Activated CD4-positive, alpha-beta T cell treated with anti-CD3 and anti-CD28 coated beads, Interleukin-2, Interleukin-4, amounts not matched to agents 100 ng/mL and 50 ng/mL, durations not matched to agents 16 hours and 8 hours (primary cell): ENCODE data around the gene CATSPER2.
"Not testable (repeated sequence)": the region's sequence is repeated elsewhere in the genome, so short reads cannot be mapped to it uniquely, and the experiment has no call there.

Experiments
- DNase-seq: peaks from one replicate; pipeline ENCODE4 v3.0.0-alpha.2; 2020; ENCODE audit warnings: low spot score

CATSPER2 gene

GRCh38 chr15:43648649-43649429 is at the start of gene CATSPER2:
CATSPER2 (minus strand) TSS chr15:43648844; CDS start chr15:43648061, 783 bp downstream.
- DNase-seq = no peak

- not testable (repeated sequence) for DNase-seq
These were observed 44.7 kb upstream of the CATSPER2 start, which contains the start of gene CKMT1A for GRCh38 chr15:43693148-43694022. CKMT1A (plus strand) TSS chr15:43693859; CDS start chr15:43694051, 192 bp downstream.

DNA sequence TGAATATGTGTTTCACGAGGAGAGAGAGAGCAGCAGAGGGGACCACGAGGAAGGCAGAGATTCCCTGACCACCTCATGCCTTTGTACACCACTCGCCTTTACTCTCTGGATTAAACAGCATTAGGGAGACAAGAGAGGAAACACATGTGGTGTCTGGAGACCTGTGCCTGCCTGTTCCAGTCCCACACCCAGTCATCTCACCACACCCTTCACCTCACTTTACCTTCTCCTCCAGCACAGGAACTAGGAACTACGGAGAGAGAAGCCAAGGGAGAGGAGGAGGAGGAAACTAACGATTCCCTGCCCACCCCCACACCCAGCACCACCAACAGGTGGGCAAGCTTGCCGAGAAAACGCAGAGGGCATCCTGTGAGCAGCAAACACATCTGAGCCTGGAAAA is 44.0 kb upstream of the CATSPER2 start:
- DNase-seq = not testable (repeated sequence)

DNA sequence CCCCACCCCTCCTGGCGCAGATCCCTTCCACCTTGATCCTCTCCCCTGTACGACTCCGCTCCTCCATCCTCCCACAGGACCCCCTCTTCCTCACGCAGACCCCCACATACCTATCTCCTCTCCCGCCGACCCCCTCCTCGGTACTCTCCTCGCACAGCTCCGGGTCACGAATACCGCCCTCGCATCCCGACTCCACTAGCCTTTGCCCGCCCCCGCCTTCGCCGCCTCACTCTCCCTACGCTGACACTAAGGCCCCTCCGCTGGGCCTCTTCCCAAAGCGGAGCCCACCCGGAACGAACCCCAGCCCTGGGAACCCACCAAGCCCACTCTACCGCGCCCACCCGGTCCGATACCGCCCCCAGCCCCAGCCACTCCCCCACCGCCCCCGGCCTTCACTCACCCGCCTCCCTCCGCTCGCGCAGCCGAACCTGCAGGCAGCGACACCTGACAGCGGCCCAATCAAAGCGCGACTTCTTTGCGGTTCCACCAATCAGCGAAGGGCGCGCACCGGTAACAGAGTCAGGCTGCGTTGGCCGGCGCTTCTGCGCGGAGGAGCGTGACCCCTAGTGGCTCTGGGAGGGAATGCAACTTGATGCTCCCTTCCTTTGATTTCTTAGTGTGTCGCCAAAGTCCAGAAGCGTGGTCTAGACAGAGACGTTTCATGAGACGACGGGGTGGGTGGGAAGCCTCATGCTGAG is 41.1 kb upstream of the CATSPER2 start:
- DNase-seq = not testable (repeated sequence)

DNA sequence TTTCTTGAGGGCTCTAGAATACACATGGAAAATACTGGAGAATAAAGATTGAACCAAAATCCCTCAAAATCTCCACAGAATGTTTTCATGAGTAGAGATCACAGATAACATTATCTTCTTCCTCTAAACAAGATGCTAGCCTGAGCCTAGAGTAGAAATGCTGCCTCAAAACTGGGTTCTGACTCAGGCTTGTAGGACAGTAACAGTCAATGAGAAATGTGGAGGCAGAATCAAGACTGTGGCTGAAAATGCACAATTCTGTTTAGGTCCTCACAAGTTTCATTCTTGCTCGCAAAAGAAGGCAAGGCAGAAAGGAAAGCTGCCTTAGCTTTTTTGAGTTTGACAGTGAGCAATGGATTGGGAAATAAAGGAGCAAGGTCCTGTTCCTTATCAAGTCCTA is 25.5 kb upstream of the CATSPER2 start:
- not testable (repeated sequence) for DNase-seq

GRCh38 chr15:43666177-43666576 is 17.5 kb upstream of the CATSPER2 start:
- DNase-seq = not testable (repeated sequence)

- DNase-seq = not testable (repeated sequence)
These were observed 14.7 kb upstream of the CATSPER2 start for GRCh38 chr15:43663333-43663732.

- DNase-seq = not testable (repeated sequence)
These were observed 13.6 kb upstream of the CATSPER2 start for GRCh38 chr15:43662293-43662692.

GRCh38 chr15:43659727-43660126 is 11.1 kb upstream of the CATSPER2 start:
- not testable (repeated sequence) for DNase-seq

DNA sequence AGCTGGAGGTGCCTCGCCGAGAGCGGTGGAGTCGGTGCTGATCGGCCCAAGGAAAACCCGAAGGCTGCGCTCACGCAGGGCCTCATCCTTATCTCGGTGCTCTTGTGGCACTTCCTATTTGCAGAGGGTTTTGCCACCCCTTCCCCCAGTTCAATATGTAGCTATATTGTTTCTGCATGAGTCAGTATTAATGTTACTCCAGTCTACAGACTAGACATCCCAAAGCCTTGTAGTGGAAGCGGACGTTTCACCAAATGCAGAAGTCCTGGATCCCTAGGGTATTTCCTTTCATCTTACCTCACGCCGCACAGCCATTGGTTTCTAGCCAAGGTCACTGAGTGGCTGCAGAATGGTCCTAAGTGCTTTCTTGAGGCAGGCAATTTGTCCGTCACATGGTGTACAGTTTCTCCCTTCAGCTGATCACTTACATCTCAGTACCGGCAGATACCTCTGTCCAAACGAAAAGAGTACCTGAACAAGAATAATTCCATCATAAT is 834 bp upstream of the CATSPER2 start:
- not testable (repeated sequence) for DNase-seq

DNA sequence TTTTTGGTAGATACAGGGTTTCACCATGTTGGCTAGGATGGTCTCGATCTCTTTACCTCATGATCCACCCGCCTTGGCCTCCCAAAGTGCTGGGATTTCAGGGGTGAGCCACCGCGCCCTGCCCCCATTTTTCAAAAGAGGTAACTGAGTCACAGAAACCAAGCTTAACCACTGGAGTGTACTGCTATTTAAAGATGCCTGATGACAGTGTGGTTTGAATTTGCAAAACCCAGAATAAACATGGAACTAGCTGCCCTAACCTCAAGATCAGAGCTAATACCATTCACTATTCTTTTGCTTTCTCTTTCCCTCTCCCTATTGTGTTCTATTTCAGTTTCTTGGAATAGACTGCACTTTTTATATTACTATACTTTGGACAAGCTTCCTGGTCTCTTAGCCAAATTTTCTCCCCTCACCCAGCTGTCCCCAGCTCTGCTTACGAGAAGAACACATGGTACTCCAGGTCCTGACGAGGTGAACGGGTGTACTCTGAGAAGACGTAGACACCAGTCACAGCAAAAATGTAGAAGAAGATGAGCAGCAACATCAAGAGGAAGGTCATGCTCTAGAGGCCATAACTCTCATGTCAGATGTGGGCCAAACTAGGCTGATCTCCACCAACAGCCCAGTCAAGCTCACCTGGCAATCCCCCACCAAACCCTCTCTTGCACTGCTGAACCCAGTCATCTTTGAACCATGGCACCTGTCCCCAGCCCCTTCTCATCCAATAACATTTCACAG is 10.0 kb downstream of the CATSPER2 start:
- DNase-seq = not testable (repeated sequence)

- DNase-seq = not testable (repeated sequence)
These were observed 21.7 kb downstream of the CATSPER2 start for GRCh38 chr15:43626937-43627336.

GRCh38 chr15:43625106-43625505 is 23.5 kb downstream of the CATSPER2 start:
- no peak for DNase-seq

- DNase-seq = not testable (repeated sequence)
These were observed 26.4 kb downstream of the CATSPER2 start for GRCh38 chr15:43622068-43622799.

- not testable (repeated sequence) for DNase-seq
These were observed 29.9 kb downstream of the CATSPER2 start, which contains the start of gene STRC for GRCh38 chr15:43618700-43619099. STRC (minus strand) TSS chr15:43618800; CDS start chr15:43618722, 78 bp downstream.

DNA sequence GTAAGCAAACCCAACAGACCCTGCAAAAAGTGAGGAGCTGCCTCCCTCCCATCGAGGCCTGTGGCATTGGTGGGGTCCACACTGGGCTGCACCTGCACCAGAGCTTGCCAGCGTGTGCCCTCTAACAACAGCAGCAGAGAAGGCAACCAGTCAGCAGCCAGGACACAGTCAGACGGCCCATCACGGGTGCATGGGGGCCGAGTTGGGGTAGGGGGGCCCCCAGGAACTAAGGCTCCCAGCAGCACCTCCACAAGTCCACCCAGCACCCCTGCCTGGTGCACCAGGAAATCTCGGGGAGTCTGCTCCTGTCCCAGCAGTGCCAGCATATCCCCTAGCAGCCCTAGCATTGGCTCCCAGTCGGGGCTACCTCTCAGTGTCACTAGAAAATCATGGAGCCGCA is 30.9 kb downstream of the CATSPER2 start:
- not testable (repeated sequence) for DNase-seq

GRCh38 chr15:43602233-43602632 is 46.4 kb downstream of the CATSPER2 start:
- not testable (repeated sequence) for DNase-seq

DNA sequence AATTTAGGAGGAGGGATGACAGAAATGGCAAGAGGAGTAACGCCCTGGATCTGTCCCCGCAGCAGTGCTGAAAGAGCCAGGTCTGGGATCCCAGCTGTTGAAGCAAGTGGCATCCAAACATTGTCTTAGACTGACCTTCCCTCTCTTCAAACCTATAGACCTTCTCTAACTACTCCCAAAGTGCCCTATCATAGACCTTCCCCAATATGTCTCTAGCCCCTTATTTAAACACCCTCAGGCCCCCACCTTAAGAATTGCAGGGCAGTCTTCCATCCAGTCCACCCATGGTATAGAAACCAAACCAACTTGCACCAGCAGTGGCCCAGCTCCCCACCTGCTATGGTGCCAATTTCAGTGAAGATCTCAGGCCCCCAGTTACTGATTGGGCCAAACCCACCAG is 48.4 kb downstream of the CATSPER2 start:
- DNase-seq = not testable (repeated sequence)

DNA sequence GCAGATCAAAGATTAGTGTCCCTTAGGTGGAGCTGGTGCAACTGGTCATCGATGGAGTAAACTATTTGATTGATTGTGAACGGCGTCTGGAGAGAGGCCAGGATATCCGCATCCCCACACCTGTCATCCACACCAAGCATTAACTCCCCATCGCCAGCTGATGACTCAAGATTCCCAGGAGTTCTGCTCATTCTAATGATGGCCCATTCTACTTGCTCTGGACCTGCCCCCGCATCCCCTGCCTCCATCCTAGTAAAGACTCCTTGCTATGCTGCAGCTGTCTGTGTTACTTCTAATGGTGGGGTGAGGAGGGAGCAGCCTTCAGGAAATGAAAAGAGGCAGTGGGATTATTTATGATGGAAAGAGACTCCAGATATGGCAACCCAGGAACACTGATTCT is 49.5 kb downstream of the CATSPER2 start:
- not testable (repeated sequence) for DNase-seq
